Stimulated activated CD4-positive, alpha-beta T cell treated with anti-CD3 and anti-CD28 coated beads, Interleukin-1b, Interleukin-23, amount 100 ng/mL, for 48 hours (primary cell): ENCODE results near the gene OR52E5.
A peak's percentile ranks its signal among the peaks of the same experiment; 100 is the strongest.

Experiments used
- DNase-seq: peaks from one replicate; pipeline ENCODE4 v3.0.0-alpha.2; 2020

Gene OR52E5

DNA sequence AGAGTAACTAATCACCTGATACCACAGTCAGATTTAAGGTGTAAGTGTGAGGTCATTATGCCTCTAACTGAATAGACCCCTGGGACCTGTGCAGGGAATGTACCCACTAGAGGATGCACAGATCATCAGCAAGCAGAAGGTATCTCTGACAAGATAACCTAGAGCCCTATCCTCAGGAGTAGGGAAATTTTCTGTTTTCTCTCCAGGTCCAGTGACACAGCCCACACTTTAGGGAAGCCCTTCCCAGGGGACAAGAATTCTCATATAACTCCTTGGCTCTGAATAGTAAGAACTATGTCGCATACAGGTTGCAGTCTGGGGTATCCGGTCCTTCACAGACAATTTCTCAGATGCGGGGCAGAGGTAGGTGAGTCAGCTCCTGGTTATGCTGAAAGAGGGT is at the start of gene OR52E5:
TSS of gene OR52E5 (plus strand) at position 301 of the 400 bp plus-strand sequence. CDS start 7,569 bp downstream, outside the sequence.
- no peak for DNase-seq

DNA sequence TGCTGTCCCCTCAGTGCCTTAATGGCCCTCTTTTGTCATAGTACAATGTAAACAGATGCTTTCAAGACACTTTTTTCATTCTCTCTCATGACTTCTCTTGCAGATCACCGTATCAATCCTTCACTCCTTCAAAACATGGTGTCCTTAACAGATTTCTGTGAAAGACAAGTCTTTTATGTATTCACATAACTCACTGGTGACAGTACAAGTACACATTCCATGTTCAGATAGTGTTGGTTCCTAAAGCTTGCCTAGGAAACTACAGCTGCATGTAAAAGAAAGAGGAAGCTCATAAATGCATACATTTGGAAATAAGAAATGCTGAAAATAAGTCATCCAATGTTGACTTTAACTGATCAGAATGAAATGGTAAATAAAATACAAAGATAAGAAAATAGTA is 46.3 kb upstream of the OR52E5 start:
- DNase-seq, result no peak

DNA sequence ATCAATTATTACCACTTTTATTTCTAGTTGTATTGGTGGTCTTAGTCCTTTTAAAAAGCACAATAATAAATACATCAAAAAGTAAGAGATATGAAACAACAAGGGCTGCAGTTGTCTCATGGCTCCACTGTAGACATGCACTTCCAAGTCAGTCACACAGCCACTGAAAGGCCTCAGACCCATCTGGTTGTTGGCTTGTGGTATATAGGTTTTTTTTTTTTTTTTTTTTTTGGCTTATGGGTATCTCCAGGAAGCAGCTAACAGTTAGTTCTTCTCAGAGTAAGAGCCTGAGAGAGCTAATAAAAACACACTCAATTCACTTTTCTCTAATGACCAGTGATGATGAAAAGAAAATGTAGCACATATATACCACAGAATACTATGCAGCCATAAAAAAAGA is 45.3 kb upstream of the OR52E5 start:
- no peak for DNase-seq

DNA sequence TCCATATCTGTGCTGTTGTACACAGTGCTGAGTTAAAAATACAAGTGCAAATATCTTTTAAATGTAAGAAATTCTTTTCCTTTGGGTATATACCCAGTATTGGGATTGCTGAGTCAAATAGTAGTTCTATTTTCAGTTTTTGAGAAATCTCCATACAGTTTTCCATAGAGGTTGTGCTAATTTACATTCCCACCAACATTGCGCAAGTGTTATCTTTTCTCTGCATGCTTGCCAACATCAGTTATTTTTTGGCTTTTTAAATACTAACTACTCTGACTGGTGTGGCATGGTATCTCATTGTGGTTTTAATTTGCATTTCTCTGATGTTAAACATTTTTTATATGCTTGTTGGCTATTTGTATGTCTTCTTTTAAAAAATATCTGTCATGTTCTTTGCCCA is 42.0 kb upstream of the OR52E5 start:
- DNase-seq, result no peak

DNA sequence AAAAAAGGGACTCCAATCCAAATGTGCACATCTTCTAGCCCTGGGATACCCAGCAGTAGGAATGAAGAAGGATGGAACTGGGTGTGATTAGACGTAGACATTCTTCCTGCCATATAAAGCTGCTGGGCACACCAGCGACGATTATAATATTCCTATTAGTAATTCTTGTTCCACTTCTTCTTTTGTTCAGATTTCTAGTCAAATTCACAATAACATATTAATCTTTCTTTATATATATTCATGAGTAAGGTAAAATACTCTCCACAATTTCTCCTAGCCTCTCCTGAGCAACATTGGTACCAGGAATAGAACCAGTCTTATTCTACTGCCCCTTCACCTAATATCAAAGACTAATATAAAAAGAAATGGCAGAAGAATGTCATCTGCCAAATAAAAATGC is 35.4 kb upstream of the OR52E5 start, which contains the start of gene OR52E8:
TSS of gene OR52E8 (minus strand) at position 101 of the 400 bp plus-strand sequence. CDS start at position 101, 0 bp downstream.
- DNase-seq, result no peak

DNA sequence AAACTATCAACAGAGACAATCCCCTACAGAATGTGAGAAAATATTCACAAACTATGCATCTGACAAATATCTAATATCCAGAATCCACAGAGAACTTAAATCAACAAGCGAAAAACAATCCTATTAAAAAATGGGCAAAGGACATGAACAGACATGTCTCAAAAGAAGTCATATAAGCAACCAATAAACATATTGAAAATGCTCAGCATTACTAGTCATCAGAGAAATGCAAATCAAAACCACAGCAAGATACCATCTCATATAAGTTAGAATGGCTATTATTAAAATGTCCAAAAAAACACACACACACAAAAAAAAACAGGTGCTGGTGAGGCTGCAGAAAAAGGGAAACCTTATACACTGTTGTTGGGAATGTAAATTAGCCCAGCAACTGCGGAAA is 27.2 kb upstream of the OR52E5 start:
- no peak for DNase-seq

DNA sequence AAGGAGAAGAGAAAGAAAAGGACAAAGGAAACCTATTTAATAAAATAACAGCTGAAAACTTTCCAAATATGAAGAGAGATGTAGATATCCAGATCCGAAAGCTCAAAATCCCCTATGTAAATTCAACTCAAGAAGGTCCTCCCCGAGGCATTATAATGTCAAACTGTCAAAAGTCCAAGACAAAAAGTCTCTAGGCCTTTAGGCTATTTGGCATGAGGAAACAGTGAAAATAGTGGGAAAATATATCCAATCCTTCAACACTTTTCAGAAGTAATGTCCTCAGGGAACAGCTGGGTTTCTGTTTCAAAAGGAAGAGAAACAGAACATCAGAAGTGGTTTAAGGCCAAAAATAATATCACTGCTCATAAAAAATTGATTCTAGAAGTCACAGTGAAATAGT is 14.4 kb upstream of the OR52E5 start:
- no peak for DNase-seq

DNA sequence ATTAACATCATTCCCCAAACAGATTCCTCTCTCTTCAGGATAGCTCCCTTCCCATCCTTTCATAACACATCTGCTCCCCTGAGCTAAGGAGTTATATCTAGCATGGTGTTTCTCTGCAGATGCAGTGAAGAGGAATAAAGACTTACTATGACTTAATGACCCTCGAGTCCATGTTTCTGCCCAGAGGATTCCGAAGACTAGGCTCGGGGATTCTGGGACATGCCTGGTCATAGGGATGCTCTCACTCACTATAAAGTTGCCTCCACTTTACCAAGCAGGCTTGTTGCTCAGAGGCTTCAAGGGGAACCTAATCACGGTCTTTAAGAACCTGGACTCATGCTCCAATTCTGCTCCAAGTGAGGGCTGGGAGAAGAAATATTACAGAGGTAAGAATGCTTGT is 12.7 kb upstream of the OR52E5 start, which contains the start of gene OR52E4:
TSS of gene OR52E4 (plus strand) at position 301 of the 400 bp plus-strand sequence. CDS start 3,664 bp downstream, outside the sequence.
- DNase-seq, result no peak

DNA sequence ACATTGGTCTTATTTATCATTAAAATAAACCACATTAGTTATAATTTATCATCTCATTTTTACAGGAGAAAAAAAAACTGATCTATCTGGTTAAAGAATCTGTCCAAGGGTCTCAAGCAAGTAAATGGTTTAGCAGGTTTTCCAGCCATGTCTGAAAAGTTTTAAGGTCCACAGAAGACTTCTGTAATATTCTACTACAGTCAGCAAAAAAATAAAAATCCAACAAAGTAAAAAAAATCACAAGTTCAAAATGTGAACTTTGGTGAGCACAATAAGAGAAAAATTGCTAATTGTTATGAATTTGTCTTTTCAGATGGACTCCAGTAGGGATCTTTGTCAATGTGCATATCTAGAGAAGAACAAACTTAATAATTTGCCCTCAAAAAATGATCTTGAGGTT is 11.3 kb upstream of the OR52E5 start:
- no peak for DNase-seq

DNA sequence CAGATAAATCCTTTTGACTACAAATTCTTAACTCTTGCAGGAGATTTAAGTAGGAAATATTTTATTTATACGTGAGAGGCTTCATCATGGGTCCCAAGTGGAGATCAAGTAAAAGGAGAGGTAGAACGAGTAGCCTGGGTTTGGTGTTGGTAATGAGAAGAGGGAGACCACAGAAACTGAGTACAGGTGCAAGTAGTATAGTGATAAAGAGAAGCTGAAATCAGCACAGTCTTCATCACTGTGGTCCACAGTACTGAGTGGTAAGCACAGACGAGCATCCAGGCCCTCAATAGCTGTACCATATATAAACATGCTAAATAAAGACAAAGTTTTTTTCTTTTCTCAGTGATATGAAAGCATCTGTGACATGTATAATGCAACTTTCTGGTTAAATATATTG is 5.8 kb upstream of the OR52E5 start:
- DNase-seq, result no peak

DNA sequence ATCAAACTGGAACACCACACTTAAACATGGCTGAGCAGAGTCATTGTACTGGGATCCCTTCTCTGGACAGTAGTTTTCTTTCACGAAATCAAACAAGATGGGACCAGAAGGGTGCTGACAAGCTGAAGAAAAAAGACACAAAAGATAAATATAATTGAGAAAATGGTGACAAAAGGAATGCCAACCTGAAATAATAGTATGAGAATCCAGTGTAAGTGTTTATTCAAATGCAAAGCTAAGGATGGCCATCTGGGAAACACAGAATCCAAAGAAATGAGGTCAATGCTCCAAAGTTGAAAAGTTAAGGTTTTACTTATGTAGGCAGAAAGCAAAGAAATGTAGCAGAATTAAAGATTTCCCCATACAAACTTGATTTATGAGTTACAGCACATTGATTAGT is 5.3 kb upstream of the OR52E5 start:
- DNase-seq, result no peak

DNA sequence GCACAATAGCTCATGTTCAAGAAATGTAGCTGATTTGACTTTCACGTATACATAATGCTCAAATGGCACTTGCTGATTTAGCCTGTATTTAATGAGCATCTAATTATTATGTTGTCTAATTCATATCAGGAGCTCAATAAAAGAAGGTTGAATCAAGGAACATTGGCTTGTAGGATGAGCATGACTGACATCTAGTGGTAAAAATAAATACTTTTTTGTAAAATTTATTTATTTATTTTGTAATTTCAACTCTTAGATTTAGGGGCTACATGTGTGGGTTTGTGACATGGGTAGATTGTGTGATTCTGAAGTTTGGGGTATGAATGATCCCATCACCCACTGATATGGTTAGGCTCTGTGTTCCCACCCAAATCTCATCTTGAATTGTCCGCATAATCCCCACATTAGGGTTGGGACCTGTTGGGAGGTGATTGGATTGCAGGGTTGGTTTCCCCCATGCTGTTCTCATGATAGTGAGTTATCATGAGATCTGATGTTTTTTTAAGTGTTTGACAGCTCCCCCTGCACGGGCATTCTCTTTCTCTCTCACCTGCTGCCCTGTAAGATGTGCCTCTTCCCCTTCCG is 1.7 kb upstream of the OR52E5 start:
- no peak for DNase-seq

DNA sequence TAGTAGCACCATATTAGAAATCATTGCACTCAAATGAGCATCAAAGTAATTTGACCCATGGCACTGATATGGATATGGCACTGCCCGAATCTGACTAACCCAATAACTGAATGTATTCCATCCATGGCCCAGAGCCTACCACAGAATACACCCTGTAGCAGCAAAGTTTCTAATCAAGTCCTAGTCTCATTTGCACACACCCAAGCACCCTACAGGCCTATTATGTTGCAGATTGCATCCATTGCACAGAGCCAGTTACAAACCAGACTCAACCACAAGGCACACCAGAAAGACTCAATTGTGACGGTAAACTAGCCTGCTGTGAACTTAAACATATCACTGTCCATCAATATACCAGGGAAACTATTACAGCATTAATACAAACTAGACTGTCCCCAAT is 6.5 kb downstream of the OR52E5 start:
- no peak for DNase-seq

DNA sequence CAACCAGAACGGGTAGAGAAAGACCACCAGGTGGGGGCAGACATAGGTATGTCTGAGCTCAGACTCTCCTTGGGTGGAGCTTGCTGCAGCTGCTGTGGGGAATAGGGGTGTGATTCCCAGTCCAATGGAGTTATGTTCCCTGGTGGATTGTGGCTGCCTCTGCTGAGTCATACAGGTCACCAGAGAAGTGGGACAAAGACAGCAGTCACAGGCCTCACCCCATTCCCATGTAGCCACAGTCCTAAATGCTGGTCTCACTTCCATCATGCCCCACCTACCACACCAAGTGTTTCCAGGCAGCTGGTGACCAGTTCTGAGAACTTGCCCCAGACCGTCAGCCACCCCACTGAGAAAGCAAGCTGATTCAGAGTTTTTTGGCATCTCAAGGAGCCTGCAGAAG is 17.5 kb downstream of the OR52E5 start:
- no peak for DNase-seq

DNA sequence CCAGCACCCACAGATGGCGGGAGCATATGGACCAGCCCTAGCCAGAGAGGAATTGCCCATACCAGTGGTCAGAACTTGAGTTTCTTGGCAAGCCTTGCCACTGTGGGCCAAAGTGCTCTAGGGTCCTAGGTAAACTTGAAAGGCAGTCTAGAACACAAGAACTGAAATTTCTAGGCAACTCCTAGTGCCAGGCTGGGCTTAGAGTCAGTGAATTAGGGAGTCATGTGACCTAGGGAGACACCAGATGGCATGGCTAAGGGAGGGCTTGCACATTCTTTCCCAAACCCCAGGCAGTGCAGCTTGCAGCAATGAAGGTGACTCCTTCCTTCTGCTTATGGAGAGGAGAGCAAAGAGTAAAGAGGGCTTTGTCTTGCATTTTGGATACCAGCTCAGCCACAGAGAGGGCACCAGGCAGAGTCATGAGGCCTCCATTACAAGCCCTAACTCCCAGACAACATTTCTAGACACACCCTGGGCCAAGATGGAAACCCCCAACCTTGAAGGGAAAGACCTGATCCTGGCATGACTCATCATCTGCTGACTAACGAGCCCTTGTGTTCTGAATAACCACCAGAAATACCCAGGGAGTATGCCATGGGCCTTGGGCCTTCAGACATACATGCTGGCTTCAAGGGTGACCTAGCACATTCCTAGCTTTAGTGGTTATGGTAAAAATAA is 29.9 kb downstream of the OR52E5 start:
- peak; percentile 51 for DNase-seq

DNA sequence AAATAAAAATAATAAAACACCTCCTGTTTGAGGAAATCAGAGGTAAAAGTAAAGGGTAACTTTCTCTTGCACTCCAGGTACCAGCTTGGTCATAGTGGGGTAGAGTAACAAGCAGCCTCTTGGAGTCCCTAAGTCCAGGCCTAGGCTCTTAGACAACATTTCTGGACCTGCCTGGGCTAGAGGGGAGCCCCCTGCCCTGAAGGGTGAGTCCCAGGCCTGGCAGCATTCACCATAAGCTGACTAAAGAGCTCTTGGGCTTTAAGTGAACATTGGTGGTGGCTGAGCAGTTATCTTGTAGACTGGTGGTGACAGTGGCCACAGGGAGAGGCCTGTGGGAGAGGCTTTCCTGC is 30.4 kb downstream of the OR52E5 start:
- DNase-seq, result no peak

DNA sequence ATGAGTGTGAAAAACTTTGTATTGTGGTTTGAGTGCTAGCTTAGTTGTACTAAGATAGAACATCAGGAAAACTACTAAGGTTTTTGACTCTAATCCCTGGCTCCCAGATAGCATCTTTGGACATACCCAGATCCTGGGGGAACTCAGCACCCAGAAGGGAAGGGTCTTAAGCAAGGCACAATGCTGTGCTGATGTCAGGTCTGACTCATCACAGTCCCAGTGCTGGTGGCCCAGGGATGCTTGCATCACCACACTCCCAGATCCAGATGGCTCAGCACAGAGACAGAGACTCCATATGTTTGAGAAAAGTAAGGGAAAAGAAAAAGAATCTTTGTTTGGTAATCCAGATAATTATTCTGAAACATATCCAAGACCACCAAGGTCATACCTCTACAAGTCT is 30.8 kb downstream of the OR52E5 start:
- no peak for DNase-seq

DNA sequence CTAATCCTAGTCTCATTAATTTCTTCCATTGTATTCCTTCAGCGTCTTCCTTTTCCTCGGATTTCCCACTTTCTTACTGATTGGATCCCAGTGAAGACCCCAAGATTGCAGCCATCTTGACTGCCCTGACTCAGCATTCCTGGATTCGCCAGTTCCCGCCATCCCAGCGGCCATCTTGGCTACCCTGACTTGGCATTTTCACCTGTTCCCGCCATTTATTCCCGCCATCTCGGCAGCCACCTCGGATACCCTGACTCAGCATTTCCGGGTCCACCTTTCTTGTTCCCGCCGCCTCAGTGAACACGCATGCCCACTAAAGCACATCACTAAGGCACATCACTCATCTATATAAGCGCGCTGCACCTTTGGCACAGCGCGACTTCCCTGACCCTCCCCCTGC is 35.3 kb downstream of the OR52E5 start:
- no peak for DNase-seq

DNA sequence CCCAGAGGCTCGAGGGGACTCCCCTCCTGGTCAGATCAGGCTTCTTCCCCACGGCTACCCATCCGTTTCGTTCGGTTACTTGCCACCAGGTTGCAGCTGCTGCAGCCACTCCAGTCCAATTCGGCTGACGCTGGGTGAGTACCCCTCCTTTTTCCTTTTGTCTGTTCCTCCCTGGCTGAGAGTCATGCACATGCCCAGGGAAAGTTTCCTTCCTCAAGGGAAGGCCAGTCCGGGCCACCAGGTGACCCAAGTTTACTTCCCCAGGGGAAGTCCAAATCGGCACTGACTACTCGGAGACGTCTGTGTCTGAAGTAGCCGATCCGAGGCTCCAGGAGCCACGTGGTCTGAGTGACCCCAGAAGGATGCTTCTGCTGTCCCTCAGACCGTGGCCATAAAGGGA is 35.8 kb downstream of the OR52E5 start:
- no peak for DNase-seq

DNA sequence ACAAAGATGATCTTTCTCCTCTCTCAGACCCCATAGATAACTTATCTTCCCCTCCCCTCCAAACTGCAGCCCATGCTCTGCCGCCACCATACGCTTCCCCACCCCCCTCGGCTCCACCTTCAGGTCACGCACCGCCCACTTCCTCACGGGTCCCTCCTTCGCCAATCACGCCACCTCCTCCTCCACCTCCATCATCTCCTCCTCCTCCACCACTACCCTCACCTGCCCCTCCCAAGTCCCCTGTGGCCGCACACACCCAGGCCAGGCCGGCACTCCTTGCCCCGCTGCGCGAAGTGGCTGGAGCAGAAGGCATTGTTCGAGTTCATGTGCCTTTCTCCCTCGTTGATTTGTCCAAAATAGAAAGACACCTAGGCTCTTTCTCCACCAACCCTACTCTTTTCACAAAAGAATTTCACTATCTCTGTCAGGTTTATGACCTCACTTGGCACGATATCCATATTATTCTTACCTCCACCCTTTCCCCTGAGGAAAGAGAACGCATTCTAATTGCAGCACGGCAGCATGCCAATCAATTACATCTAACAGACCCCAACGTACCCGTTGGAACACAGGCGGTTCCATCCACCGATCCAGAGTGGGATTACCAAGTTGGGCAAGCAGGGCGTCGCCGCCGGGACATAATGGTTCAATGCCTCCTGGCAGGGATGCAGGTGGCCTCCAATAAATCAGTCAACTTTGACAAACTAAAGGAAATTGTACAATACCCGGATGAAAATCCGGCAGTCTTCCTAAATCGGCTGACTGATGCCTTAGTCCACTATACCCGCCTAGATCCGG is 36.8 kb downstream of the OR52E5 start:
- DNase-seq, result no peak

DNA sequence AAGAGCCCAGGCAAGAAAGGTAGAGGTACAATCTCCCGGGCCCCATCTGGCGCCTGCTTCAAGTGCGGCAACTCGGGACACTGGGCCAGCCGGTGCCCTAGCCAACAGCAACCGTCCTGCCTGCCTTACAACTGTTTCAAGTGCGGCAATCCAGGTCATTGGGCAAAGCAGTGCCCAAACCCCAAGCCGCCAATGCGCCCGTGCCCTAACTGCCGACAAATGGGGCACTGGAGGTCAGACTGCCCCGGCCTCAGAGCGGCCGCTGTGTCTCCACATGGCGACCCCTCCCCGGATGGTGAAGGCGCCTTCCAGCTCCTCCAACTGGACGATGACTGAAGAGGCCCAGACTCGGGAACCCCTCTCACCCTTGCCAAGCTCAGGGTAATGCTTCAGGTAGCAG is 37.6 kb downstream of the OR52E5 start:
- no peak for DNase-seq

DNA sequence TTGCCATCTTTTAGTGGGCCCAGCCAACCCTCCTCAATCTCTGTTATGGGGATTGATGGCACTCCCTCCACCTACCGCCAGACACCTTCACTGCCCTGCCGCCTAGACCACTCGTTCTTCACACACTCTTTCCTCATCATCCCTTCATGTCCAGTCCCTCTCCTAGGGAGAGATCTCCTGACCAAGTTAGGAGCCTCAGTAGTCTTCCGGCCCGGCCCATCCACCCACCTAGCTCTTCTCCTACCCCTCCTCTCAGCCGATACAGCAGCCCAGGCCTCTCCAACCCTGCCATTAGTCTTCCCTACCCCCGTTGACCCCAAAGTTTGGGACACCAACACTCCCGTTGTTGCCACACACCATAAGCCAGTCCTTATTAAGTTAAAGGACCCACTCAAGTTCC is 38.1 kb downstream of the OR52E5 start:
- DNase-seq, result no peak

DNA sequence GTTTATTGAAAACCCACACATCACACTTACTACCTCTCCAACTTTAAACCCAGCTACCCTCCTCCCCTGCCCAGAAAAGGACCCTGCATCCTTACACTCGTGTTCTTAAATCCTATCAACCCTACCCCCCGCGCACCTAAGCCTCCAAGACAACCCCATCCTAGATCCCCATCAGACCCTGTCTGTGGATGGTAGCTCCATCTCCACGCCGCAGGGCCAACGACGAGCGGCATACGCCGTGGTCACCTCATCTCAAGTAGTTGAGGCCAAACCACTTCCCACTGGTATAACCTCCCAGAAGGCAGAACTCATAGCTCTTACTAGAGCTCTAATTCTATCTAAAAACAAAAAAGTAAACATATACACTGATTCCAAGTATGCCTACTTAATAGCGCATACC is 39.7 kb downstream of the OR52E5 start:
- no peak for DNase-seq

DNA sequence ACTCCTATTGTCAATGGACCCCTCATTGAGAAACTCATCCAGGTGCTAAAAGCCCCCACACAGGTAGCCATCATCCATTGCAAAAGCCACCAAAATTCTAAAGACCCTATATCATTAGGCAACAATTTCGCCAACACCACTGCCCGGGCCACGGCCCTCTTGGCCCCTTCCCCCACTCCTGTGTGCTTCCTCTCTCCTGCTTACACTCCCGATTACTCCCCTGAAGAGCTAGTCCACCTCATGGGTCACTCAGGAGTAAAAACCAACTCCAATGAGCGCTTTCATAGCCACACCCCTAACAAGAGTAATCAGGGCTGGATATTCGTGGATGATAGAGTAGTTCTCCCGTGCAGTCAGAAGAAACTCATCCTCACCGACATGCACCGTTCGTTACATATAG is 40.1 kb downstream of the OR52E5 start:
- DNase-seq, result no peak
